HG03135 (cell line): ENCODE results near the gene CAND1.
"Not testable (repeated sequence)": the region's sequence is repeated elsewhere in the genome, so short reads cannot be mapped to it uniquely, and the experiment has no call there.

Source experiments
- ATAC-seq: cut with Tn5 transposase; IDR thresholded peaks from one replicate; pipeline ENCODE4 v1.9.1; 2021; ENCODE audit warnings: mild to moderate bottlenecking, moderate library complexity; ENCODE audit not compliant: unreplicated experiment

The CAND1 gene

GRCh38 chr12:67339530-67339929 is 70.4 kb downstream of the CAND1 start:
- no peak for ATAC-seq

GRCh38 chr12:67341086-67341485 is 71.9 kb downstream of the CAND1 start:
- ATAC-seq: not testable (repeated sequence)

- ATAC-seq: no peak
Observed at GRCh38 chr12:67344979-67345710, 76.0 kb downstream of the CAND1 start.

DNA sequence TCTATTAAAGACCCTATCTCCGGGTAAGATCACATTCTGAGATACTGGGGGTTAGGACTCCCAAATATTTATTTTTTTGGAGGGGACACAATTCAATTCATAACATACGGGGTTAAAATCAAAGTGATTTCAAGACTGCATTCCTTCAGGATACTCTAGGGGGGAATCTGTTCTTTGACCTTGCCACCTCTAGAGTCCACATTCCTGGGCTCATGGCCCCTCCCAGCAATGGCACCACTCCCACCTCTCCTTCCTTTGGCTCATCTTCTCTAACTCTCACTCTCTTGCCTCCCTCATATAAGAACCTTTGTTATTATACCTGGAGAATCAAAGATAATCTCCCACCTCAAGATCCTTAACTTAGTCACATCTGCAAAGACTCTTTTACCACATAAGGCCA is 79.5 kb downstream of the CAND1 start:
- ATAC-seq: no peak

DNA sequence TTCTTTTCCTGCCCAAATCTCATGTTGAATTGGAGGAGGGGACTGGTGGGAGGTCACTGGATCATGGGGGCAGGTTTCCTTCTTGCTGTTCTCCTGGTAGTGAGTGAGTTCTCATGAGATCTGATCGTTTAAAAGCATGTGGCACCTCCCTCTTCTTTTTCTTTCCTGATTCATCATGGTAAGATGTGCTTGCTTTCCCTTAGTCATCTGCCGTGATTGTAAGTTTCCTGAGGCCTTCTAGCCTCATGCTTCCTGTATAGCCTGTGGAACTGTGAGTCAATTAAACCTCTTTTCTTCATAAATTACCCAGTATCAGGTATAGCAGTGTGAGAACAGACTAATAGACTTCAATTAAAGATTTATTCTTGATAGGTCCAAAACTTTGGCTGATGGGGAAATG is 83.5 kb downstream of the CAND1 start:
- ATAC-seq: no peak

DNA sequence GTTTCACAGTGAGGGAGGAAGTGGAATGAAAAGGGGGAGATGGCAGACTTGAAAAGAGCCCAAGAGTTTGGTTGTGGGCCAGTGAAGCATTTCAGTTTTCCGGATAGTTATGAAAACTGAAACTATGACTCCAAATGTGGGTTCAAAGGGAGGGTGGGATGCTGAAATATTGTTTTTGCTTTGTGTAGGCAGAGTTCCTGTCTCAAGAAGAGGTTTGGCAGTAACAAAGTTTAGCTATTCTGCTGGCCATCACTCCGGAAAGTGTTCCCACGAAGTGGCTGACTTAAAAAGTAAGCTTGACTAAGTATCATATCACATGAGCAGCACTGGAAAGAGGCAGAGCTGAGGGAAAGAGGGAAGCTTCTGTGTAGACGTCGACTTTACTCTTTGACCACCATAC is 85.2 kb downstream of the CAND1 start:
- ATAC-seq: no peak

- no peak for ATAC-seq
Observed at GRCh38 chr12:67354966-67355365, 85.8 kb downstream of the CAND1 start.

DNA sequence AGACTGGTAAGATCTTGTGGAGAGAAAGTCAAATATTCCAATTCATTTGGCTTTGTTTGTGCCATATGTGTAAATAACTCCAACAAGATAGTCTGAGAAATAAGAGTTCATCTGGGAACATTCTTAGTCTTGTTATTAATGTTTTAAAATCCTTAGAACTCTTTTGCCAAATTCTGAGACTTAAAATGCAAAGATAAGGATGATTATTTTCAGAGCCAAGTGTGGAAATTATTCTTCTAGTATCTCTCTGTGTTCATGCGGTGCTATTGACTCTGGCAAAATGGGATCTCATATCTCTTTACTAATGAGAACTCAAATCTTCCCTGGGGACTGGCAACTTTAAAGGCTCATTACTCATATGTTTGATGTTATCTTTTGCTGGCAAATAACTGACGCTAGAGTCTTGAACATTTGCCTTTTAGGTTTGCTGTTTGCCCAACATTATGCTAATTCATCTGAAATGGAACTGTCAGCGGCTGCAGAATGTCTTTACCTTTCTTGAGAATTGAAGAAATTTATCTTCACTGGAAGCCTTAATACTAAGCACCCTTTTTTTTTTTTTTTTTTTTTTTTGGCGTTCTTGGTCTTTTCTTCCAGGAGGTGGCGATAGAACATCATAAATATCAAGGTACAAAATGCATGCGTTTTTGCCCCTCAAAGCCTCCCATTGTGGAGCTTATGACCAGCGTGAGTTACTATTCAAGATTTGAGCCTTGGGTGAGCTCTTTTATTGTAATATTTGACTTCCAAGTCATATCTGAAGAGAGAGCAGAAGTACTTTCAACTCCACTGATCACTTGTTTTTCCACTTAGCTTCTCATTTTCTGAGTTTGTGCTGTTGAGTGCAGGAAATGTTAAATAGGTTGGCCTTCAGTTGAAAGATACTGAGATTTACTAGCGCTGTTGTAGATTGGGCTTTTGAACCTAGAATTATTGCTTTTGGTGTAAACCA is 86.5 kb downstream of the CAND1 start:
- no peak for ATAC-seq

DNA sequence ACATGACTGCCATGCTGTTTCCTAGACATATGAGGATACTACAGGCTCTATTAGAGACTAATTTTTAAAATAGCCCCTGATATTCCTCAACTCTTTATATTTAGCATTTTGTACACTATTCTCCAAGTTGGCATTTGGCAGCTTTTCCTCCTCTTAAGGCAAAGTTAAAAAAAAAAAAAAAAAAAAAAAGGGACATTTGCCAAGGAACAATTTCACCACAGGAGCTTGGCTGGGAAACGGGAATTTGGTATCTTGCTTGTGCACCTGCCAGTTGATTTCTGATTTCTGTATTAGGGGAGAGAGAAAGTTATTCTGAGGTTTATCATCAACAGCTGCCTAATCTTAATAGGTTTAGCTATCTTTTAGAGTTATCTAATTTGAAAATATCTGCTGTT is 87.2 kb downstream of the CAND1 start:
- ATAC-seq: no peak

- ATAC-seq: no peak
Observed at GRCh38 chr12:67357376-67358125, 88.4 kb downstream of the CAND1 start.

DNA sequence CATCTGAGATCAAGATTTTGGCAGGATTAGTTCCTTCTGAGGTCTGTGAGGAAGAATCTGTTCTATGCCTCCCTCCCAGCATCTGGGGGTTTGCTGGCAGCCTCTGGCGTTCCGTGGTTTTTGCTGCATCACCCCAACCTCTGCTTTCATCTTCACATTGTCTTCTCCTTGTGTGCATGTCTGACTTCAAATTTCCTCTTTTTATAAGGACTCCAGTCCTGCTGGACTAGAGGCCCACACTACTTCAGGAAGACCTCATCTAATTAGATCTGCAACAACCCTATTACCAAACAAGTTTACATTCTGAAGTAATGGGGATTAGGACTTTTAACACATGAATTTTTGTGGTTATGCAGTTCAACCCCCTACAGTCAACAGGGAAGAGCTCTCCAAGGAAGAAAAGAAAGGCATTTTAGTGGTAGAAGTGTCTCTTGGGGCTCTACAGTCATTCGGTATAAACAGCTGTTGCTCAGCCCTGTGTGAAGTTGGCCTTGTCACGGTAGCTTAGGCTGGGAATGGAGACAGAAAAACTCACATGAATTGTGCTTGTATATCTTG is 89.7 kb downstream of the CAND1 start:
- no peak for ATAC-seq

- no peak for ATAC-seq
Observed at GRCh38 chr12:67362526-67362925, 93.4 kb downstream of the CAND1 start.

DNA sequence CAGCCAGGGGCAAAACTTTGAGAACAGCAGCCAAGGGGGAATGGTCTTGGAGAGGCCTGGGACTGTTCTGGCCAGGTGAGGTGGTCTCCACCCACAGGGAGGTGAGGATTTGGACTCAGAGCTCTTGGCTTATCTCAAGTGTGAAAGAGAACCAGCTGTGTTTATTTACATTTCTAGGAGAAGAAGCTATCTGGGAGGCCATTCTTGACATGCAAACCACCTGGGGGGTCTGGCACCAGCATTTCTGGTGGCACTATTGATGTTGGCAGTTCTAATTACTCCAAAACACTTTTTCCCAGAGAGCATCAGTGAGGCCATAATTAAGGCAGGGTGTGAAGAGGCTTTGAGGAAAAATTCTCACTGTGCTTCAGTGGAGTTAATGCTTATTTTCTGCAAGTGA is 95.1 kb downstream of the CAND1 start:
- ATAC-seq: no peak

DNA sequence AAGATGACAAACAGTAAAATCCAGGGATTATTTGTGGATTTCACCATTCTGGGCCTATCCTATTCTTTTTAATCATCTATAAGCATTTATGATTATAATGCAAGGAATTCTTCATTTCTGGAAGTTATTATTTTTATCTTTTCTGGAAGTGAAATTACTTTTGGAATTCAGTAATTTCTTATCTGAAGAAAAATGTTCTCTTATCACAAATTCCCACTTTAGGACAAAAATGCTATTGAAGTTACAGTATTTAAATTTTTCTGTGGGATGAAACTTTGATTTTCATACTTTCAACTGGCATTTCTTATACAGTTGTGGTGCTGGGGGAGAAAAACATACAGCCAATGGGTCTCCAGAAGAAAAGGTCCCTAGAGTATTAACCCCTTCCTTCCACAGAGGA is 96.0 kb downstream of the CAND1 start:
- no peak for ATAC-seq

DNA sequence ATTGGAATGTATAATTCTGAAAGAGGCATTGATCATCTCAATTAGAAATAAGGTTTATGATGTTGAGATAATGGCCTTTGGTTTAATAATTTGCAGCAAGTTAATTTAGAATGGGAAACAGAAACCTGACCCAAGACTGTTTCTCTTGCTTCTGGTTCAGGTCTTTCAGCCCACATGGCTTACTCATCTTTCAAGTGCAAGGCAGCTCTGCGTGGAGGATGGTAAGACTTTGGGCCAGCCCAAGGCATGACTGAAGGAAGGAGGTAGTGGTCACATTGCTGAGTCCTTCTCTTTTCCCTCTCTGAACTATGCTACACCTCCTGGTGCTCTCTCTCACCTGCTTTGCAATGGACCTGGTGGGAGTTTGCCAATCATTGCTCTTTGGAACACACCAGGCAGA is 98.7 kb downstream of the CAND1 start:
- ATAC-seq: no peak
